GM12873 (cell line): Measurements from ENCODE around the gene IQGAP1.

Experiments
- CTCF ChIP-seq: IDR thresholded peaks from 2 replicates; pipeline ENCODE4 v1.5.1; 2012; ENCODE audit warnings: low read depth, mild to moderate bottlenecking, moderate library complexity, low read length, control low read depth; ENCODE audit not compliant: insufficient read depth; ENCODE audit errors: missing control alignments

The IQGAP1 gene

DNA sequence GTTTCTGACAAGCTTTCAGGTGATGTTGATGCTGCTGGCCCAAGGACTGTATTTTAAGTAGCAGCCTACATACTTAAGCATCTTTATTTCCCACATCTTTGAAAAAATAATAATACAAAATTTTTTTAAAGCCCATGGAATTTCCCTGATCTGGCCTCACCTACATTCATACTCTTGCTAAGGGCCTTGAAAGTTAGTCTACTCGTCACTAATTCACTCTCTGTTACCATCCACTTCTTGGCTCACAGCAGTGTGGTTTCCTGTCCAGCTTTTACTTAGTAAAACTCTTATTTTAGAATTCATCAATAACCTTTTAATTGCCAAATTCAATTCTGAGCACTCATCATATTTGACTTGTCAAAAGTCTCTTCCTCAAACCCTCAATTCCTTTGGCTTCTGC is 82.4 kb downstream of the IQGAP1 start:
- TF ChIP-seq CTCF: no peak

DNA sequence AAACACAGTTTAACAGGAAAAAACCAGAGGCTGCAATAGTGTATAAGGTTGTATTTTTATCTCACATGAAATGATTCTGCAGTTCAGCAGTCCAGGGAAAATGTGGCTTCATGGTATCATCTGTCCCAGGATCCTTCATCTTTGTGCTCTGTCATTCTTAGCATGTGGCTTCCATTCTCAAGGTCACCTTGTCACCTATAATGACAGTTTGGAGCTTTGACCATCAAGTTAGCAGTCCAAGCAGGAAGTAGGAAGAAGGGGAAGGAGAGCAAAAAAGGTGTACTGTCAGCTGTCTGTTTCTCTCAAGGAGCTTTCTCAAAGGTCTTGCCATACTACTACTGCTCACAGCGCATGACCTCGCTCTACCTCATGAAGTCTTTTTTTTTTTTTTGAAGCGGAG is 83.1 kb downstream of the IQGAP1 start:
- TF ChIP-seq CTCF: no peak

- TF ChIP-seq CTCF: no peak
These were observed 83.7 kb downstream of the IQGAP1 start for GRCh38 chr15:90471769-90472168.

DNA sequence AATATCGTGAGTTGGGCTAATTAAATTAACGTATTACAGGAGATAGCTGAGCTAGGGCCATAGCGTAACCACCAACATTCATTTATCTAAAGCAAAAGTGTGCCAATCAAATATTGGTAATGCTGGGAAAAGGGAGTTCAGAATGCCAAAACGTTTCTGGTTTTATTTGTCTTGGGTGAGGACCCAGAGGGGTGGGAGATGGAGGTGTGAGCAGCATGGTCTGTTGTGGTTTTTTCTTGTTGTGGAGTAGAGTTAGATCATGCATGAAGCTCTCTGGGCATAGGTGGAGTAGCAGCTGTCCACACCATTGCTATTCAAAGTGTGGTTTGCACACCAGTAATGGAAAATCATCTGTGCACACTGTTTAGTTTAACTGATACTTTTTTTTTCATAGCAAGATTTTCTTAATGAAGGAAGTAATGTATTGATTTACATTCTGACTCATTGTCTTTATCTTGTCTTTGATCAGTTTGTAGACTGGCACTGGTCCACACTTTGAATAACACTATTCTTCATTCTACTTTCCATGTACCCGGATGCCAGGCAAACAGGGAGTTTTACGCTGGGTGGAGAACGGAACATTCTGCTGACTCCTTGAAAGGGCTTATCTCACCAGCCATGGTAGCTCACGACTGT is 90.9 kb downstream of the IQGAP1 start:
- no peak for TF ChIP-seq CTCF

DNA sequence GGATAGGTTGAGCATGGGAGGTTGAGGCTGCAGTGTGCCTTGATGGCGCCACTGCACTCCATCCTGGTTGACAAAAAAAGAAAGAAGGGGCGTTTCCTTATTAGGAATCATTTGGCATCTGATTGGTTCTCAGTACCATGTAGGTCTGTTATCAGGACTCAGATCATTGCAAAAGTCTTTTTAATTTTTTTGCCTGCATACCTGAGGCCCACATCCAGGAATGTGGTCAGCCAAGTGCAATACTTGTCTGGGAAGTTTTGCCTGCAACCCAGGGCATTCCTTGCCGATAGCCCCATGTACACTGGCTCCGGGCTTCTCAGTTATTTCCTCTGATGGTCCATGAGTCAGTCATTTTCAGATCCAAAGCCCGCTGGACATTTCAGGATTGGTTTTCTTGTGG is 91.6 kb downstream of the IQGAP1 start:
- no peak for TF ChIP-seq CTCF

GRCh38 chr15:90481023-90481422 is 93.0 kb downstream of the IQGAP1 start:
- TF ChIP-seq CTCF: no peak

- TF ChIP-seq CTCF: peak; percentile 81
These were observed 94.3 kb downstream of the IQGAP1 start for GRCh38 chr15:90482124-90483011.
